ENCODE measurements around the gene GPR152.
"Not testable (repeated sequence)": the region's sequence is repeated elsewhere in the genome, so short reads cannot be mapped to it uniquely, and the experiment has no call there.

The GPR152 gene

GRCh38 chr11:67408437-67409200, 43.9 kb downstream of the GPR152 start:
- DNase-seq, result no peak

DNA sequence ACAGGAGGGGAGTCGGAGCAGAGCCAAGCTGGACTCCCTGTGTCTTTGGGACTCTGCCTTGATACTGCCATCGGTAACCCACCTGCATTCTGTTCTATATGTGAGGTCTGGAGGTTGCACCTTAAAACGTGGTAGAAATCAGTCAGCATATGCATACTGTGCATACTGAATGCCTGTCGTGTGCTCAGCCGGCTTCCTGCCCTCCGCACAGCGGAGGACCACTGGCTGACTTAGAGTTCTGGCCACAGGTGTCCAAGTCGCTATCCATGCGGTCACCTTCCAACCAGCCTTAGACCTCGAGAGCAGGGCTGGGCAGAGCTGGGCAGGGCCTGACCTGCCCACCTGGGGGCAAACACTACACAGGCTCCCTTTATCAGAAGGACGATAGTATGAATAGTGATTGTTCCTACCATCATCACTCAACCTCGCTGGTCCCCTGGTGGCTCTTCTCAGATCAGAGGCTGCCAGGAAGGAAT, 44.8 kb downstream of the GPR152 start:
- no peak for DNase-seq

GRCh38 chr11:67406969-67407687, 45.4 kb downstream of the GPR152 start:
- DNase-seq, result no peak

GRCh38 chr11:67406420-67406968, 46.0 kb downstream of the GPR152 start:
- no peak for DNase-seq

GRCh38 chr11:67405688-67406339, 46.7 kb downstream of the GPR152 start:
- DNase-seq, result no peak

- no peak for DNase-seq
Measured at GRCh38 chr11:67405196-67405567, 47.3 kb downstream of the GPR152 start.

DNA sequence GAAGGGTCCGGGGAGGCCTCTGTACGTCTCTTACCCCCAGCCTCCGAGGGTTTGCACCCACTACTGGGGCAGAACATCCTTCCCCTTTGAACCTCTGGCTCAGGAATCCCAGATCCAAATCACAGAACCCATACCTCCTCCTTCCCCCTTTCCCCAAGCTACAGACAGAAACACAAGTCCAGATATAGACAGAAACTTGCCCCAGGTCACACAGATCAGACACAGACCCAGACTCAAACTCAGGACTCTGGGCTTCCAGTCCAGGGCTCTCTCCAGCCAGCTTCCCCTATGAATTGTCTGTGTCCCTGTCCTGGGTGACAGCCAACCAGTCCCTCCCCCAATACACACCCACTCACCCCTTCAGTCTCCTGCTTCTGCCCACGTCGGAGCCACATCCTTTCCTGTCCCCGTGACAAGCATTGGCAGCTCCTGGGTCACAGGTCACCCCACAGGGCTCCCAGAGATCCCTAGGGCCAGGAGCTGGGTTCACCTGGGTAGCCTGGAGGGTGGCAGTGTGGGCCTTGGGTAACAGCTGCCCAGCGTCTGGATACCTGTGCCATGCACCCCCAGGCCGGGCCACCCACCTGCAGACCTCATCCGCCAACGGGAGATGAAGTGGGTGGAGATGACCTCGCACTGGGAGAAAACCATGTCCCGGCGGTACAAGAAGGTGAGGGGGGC, 47.9 kb downstream of the GPR152 start:
- DNase-seq, result no peak

- not testable (repeated sequence) for DNase-seq
Measured at GRCh38 chr11:67403085-67403484, 49.4 kb downstream of the GPR152 start.

DNA sequence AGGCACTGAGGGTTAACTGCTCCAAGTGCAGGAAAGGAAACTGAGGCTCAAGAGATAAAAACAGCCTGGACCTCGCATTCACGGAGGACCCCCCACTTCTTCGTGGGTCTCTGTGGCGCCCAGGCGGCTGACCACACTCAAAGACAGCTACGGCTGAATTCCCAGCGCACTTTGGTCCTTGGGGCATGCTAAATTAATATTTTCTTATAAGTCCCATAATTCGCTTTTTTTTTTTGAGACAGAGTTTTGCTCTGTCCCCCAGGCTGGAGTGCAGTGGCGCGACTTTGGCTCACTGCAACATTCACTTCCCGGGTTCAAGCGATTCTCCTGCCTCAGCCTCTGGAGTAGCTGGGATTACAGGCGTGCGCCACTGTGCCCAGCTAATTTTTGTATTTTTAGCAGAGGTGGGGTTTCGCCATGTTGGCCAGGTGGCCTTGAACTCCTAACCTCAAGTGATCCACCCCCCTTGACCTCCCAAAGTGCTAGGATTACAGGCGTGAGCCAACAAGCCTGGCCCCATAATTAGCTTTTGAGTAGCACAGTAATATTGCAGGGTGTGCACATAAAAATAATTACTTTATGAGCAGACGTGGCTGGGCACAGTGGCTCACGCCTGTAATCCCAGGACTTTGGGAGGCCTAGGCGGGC, 50.2 kb downstream of the GPR152 start:
- not testable (repeated sequence) for DNase-seq

DNA sequence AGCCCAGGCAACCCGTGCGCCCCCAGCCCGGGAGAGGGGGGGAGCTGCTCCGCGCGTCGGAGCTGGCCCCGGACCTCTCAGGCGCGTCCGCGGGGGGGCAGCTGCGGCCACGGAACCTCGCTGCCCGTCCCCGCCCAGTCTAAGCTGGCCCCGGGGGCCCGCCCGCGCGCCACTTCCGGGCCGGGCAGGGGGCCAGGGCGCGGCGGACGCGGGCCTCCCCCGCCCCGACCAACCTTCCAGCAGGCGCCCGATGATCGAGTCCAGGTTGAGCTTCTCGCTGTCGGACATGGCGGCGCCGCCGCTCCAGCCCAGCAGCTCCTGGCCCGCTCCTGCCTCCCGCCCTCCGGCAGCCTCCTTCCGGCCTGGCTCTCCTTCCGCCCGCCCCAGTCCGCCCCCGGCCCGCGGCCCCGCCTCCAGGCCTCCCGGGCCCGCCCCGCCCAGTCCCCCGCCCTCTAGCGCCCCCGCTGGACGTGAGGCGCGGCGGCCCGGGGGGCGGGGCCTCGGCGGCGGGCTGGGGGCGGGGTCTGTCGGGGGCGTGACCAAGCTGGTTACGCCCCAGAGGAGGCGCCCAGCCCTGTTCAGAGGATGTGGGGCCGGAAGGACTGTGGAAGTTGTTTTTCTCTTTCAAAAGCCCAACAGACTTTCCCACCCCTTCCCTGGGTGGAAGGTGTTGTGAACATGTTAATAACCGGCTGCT, 50.9 kb downstream of the GPR152 start, which contains the start of gene PPP1CA:
Gene PPP1CA (minus strand): TSS at position 364 of the 697 bp plus-strand sequence. CDS start 76 bp downstream, at position 288.
- DNase-seq, result peak; percentile 92
